Measurements from ENCODE around the gene SEZ6L. TPM values are rescaled to one million over a fixed set of nuclear protein-coding genes. Genes with fewer than 3 reads are reported as not detected.

The SEZ6L gene
- total RNA-seq, 2 donors from 2014 or later = 0.09 to 0.14 TPM

DNA sequence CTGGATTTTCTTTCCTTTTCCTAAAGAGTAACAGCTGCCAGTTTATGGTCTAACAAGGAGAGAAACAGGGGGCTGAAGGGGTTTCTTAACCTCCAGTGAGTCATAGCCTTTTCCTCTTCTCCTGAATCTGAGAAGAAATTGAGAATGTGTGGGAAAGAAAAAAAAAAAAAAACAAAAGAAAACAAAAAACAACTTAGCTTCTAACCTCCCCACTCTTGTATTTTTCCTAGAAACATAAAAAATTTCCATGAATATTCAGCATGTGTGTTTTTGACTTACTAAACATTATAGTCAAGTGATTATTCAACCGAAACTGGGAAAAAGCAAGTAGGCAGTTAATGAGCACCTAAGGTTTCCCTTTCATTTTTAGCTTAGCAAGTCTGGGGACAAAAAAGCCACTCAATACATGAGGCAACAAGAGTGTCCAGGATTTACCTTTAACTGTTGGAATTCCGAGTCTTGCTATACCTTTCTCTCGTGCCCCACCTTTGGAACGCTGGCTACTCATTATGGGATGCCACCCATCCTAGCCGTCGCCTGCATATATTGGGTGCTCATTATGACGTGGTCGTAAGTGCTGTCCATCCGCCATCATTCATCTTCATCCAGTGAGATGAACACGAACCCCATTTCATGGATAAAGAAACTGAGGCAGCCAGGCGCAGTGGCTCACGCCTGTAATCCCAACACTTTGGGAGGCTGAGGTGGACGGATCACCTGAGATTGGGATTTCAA lies 262.2 kb downstream of the SEZ6L start:
- intact Hi-C loops (cut with DNase I) = no loop called here
- no peak for DNase-seq (ENCODE audit: low spot score)

DNA sequence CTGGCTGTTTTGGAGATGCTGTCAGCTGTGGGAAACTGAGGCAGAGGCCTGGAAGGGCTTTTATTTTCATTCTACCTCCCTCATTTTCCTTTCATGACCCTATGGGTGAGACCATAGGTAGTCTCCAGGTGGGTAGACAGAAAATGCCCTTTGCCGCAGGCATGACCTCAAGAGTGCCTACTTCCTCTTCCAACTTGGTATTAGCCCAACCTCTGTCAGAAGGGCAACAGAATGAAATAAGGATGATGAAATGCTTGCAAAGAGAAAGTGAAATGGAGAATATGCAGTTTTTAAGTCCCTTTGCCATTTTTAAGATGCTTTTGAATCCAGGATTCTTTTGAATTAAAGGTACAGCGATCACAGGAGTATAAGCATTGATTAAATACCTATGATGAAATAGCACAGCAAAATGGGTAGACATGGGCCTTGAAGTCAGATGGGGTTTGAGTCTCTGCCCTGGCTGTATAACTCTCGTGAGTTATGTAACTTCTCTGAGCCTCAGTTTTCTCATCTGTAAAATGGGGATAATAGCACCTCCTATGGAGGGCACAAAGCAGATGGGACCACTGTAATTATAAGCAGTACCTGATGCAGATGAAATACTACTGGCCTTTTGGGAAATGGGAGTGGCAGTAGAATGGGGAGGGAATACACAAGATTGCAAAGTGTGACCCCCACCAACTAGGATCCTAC lies 263.5 kb downstream of the SEZ6L start:
- no peak for DNase-seq (ENCODE audit: low spot score)
- intact Hi-C loops (cut with DNase I) = no loop called here

Data from posterior vena cava (tissue), 2 donors.